GM12864 (cell line): Measurements from ENCODE around the gene IL16.

Experiments used
- DNase-seq: peaks from one replicate; pipeline ENCODE4 v3.0.0-alpha.2; 2011; ENCODE audit warnings: low read depth
- H3K4me3 ChIP-seq: 2 replicates; pipeline ENCODE4 v1.5.1; 2011; ENCODE audit warnings: mild to moderate bottlenecking, low read depth, low read length, control low read depth
- TF ChIP-seq, protein P1 (sequence below): IDR thresholded peaks from 2 replicates; pipeline ENCODE4 v1.5.1; 2011; ENCODE audit warnings: low read depth, mild to moderate bottlenecking, moderate library complexity, low read length, control low read depth, inconsistent platforms; ENCODE audit errors: missing control alignments

Gene IL16

DNA sequence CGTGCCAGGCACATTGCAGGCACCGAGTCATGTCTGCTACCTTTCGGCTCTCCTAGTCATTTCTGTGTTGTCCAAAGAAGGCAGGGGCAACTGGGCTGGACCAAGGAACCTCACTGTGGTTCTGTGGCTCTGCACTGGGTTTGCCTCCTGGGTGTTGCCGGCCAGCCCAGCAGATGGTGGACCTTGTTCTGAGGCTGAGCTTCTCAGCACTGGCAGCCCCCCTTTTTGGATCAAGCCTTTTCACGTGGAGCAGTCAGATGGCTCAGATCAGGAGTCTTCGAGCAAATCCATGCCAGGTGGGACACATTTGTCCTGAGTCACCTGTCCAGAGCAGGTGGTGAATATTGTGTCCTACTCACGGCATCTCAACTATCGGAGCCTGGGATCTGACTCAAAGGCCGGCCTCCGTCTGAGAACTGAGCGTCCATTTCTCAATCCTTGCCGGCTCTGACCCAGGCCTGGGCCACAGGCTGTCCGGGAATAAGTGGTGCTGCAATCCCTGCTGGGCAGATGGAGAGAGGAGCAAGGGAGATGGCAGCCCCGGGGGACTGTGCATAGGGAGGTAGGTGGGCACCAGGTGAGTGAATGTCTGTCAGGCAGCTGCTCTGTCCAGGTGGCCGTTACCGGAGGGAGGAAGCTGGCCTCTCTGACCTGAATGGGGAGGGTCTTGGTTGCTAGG, at the start of gene IL16:
TSS of gene IL16 (plus strand) at position 304 of the 679 bp plus-strand sequence. CDS start 28,521 bp downstream, outside the sequence.
- TF ChIP-seq, protein P1, sequence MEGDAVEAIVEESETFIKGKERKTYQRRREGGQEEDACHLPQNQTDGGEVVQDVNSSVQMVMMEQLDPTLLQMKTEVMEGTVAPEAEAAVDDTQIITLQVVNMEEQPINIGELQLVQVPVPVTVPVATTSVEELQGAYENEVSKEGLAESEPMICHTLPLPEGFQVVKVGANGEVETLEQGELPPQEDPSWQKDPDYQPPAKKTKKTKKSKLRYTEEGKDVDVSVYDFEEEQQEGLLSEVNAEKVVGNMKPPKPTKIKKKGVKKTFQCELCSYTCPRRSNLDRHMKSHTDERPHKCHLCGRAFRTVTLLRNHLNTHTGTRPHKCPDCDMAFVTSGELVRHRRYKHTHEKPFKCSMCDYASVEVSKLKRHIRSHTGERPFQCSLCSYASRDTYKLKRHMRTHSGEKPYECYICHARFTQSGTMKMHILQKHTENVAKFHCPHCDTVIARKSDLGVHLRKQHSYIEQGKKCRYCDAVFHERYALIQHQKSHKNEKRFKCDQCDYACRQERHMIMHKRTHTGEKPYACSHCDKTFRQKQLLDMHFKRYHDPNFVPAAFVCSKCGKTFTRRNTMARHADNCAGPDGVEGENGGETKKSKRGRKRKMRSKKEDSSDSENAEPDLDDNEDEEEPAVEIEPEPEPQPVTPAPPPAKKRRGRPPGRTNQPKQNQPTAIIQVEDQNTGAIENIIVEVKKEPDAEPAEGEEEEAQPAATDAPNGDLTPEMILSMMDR, result no peak
- H3K4me3 ChIP-seq, result no peak within 1 kb of the TSS
- DNase-seq, result no peak

DNA sequence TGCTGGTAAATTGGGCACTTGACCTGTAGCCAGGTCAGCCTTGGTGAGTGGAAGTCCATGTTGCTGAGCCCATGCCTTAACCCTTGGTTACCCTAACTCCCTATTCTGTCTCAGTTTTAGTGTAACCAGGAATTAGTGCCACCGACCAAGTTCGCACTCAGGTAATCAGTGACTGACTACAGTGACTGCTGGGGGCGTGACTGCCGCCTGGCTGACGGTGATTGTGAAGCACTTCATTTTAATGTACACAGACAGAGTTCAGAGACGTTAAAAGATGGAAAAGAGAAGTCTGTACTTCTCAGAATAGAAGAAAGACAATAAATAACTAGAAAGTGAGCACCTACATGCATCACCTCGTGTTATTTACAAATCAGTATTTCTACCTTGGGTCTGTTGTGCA, 45.3 kb upstream of the IL16 start:
- no peak overlapping the region for H3K4me3 ChIP-seq
- TF ChIP-seq, protein P1, result no peak
- no peak for DNase-seq

DNA sequence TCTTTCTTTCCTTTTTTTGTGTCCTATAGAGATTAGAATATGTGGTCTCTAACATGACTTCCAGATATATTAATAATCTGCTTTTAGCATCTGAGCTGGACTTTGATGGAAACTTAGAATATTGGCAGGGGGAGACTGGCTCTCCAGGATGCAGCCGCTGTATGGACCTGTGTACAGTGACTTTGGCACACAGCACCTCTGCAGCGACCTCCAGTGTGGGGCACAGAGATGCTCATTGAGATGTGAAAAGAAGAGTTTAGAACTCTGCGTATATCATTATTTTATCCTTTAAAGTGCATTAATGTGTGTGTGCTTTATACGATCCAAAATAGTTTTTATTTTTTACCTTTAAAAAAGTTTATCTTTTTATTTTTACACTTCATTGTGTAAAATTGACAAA, 44.3 kb upstream of the IL16 start:
- TF ChIP-seq, protein P1, result no peak
- DNase-seq, result no peak
- no peak overlapping the region for H3K4me3 ChIP-seq

DNA sequence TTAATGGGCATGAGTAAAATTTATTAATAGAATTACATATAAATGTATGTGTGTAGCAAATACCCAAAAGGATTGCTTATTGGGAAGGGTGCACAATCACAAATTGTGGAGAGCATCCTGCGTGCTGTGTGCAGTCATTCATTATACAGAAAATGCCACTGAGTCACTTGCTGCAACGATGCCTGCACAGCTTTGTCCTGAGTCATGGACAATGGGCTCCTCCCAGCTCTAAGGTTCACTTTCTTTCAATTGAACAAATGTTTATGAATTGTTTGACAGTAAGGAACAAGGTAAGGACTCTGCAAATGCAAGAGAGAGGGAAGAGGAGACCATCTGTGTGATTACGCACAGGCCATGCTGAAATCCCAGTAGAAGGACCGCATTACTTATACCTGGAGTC, 43.9 kb upstream of the IL16 start:
- no peak for DNase-seq
- TF ChIP-seq, protein P1, result no peak
- H3K4me3 ChIP-seq, result no peak overlapping the region

DNA sequence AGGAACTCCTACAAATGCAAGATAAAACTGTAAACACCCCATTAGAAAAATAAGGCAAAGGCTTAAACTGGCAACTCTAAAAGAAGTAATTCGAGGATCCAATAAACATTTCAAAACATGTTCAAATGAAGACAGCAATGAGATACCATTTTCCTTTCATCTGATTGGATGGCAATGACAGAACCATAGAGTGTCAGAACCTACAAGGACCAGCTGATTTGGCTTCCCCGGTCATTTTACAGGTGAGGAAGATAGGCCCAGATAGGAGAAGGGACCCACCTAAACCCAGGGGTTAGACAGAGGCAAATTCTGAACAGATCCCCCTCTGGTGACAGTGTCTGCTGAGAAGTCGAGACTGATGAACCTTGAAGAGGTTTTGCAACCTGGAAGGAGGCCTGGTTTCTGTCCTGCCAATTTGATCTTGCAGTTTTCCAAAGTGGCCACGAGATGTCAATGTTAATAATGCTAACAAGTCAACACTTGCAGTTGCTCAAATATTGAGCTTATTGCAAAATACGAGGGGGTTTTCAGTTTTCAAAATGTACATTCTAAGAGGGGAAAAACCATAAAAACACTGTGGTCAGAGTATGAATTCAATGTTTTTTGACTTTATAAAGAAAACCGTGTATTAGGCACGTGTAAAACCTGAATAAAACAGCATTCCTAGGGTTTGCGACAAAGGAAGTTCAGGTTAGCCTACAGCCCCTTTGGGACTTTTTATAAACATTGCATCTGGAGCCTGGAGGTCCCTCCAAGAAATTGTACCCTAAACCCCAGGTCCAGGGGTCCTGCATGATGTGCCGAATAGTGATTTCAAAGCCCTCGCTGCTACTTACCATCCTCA, 41.1 kb upstream of the IL16 start:
- TF ChIP-seq, protein P1, result peak; percentile 45
- H3K4me3 ChIP-seq, result no peak overlapping the region
- DNase-seq, result no peak

DNA sequence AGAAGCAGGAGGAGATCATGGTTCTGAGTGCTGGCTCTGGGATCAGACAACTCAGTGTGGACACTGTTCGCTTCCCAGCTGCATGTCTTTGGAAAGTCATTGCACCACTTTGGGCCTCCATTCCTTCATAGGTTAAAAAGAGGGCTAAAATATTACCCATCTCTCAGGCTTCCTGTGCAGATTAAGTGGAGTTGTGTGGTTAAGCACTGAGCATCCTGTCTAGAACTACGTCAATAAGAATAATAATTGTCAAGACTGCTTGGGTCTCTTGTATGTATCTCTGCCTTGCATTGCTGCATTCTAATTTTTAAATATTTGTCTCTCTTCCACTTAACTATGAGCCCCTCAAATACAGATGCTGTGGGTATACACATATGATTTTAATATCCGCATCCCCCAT, 40.4 kb upstream of the IL16 start:
- DNase-seq, result no peak
- TF ChIP-seq, protein P1, result no peak
- no peak overlapping the region for H3K4me3 ChIP-seq
